GM21619 (cell line): ENCODE data around the gene PLCH2.
A peak's percentile ranks its signal among the peaks of the same experiment; 100 is the strongest.

Experiments used
- ATAC-seq: cut with Tn5 transposase; IDR thresholded peaks from one replicate; pipeline ENCODE4 v1.9.1; 2021; ENCODE audit not compliant: unreplicated experiment

The PLCH2 gene

GRCh38 chr1:2510366-2511155, 34.5 kb downstream of the PLCH2 start:
- no peak for ATAC-seq

DNA sequence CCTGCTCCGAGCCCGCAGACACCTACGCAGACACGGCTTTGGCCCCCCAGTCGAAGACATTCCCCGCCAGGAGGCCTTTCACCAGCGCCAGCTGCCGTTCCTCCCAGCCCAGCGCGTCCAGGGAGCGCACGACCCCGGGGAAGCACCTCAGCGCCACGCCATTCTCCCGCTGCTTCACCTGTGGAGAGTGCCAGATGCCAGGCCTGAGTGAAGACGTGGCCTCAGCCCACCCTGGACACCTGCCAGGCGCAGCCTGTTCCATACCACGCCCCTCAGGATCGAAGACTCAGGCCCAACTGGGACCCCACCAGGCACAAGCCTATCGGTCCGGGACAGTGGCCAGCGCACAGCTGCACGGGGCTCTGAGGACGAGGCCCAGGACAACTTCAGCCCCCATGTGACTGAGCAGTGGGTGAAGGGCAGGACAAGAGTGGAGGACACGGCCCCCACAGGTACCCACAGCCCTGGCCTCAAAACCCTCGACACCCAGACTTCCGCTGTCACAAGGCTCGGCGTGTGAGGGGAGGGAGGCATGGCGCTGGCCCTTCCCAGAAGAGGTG, 36.9 kb downstream of the PLCH2 start:
- ATAC-seq = no peak

DNA sequence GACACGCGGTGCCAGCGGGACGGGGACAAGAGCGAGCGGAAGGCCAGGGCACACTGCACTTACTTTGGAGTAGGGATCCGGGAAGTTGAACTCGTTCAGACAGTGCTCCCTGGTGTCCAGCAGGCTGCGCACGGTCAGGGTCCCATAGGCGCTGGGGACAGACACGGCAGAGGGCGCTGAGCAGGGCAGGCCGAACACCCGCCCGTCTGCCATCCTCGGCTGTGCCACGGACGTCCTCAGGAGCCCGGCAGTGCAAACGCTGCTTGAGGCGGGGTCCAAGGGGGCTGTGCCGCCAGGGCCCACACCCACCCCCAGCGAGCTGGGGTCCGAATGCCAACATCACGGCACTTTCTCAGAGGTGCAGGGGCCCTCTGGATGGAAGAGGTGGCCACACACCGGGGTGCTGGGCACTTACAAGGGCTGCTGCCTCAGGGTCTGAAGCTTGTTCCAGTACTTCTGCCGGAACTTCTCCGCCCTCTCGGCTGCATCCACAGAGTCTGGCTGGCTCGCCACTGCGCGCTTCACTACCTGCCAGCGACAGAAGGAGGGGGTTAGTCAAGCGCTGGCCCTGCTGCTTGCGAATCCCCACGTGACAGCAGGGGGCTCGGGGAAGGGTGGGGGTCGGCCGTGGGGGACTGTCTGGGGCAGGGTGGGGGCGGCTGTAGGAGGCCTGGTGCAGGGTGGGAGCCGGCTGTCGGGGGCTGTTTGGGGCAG, 38.0 kb downstream of the PLCH2 start:
- no peak for ATAC-seq

- no peak for ATAC-seq
Observed at GRCh38 chr1:2514863-2515762, 39.0 kb downstream of the PLCH2 start.

DNA sequence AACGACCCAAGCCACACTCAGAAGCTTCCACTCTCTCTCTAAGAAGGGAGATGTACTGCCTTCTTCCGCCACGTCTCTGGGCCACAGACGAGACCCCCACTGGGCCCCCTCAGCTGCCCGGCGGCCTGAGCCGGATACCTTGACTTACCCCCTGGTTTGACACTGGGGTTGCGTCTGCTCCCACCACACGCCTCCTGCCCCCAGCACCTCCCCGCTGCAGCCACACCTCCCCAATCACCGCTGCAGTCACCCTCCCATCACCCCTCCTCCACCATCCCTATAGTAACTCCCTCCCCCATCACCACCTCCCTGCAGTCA, 39.6 kb downstream of the PLCH2 start:
- no peak for ATAC-seq

GRCh38 chr1:2516124-2516523, 40.0 kb downstream of the PLCH2 start:
- no peak for ATAC-seq

DNA sequence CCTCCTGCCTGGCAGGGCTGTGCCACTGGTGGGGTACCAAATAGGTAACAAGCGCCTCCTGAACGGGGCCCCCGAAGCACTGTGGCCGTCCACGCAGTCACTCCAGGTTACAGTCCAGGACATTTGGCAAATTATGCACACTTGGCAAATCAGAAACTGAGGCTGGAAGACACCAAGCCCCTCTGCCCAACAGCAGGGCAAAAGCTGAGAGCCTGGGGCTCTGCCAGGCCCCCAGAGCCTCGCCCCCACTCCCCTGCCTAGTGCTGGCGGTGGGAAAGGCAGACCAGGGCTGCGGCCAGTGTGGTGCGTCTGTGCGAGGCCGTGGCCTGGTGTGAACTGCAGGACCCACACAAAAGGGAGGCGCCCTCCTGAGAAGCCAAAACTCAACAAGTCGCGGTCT, 40.9 kb downstream of the PLCH2 start:
- no peak for ATAC-seq

DNA sequence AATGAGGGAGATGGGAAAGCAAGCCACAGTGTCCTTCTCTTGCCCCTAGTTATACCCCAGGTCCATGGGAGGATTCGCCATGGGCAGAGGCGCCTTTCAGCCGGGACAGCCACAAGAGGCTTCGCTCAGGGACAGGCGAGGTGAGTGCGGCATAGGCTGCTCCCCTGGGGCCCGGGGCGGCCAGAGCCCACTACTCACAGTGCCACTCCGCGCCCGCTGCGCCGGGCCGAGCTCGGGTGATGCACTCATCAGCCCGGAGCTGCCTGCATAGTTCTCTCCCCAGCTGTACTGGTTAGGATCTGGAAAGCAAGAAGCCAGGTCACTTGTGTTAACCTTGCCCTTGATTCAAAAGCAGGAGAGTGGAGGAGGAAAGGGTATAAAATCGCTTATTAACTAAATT, 41.9 kb downstream of the PLCH2 start:
- ATAC-seq = no peak

- no peak for ATAC-seq
Observed at GRCh38 chr1:2518528-2518927, 42.4 kb downstream of the PLCH2 start.

GRCh38 chr1:2519029-2519685, 43.1 kb downstream of the PLCH2 start:
- no peak for ATAC-seq

- no peak for ATAC-seq
Observed at GRCh38 chr1:2519729-2520128, 43.6 kb downstream of the PLCH2 start.

DNA sequence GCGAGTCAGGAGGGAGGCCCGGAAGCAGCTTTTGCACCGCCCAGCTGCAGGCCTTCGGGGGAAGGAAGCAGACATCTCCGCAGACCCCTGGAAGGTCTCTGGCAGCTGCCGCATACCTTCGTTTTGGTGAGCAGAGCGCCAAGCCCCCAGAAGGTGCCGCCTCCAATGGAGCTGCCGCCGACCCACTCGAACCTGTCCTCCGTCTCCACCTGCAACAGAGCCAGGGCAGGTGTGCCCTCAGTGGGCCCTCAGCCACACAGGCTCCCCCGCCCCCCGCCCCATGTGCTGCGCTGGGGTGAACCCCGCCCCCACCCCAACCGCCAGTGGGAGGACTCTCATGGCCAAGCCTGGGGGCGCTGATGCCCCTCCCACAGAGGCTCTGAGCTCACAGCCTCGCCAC, 44.1 kb downstream of the PLCH2 start:
- no peak for ATAC-seq

GRCh38 chr1:2520806-2521205, 44.7 kb downstream of the PLCH2 start:
- ATAC-seq = no peak

DNA sequence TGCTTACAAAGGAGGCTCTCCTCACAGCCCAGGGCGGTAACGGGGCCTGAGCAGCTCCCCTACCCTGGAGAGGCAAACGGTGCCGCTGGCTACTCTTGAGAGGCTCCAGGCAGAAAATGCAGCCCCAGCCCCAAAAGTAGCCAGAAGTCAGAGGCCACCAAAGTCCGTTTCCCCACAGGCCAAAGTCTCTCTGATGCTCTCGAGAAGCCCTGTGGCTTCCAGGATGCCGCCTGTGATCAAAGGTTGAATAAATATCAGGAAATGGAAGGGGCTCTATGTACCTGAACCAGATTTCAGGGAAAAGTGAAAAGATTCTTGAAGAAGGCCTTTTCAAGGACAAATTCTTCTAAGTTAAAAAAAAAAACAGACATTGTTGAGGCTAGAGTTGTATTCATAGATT, 46.1 kb downstream of the PLCH2 start:
- ATAC-seq = no peak

DNA sequence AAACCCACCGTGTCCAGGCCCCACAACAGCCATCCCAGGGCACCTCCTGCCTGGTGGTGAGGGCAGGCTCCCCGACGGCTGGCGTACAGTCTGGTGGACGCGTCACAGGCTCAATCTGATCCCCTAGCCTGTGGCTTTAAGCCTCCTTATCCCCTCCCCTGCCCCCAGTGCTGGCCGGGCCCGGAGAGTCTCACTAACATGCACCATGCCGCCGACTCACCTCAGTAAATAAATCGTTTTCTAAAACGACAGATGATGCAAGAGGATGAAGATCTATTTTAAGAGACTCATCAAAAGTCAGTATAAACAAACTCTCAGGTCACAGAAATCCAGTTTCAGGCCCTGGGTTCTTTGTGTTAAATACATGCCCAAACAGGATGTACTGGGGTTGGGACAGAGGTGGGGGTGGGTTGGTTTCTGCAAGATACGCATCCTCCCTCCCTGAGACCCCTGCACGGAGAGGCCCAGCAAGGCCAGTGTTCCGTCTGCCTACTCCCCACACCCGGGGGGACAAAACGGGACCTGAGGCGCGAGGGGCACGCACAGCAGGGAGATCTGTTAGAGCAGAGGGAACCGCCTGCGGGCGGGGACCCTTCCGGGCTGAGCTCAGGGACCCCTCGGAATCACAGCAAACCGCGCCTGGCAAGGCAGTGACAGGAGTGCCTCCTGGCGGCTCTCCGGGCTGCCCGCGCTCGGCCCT, 47.3 kb downstream of the PLCH2 start:
- ATAC-seq = no peak

DNA sequence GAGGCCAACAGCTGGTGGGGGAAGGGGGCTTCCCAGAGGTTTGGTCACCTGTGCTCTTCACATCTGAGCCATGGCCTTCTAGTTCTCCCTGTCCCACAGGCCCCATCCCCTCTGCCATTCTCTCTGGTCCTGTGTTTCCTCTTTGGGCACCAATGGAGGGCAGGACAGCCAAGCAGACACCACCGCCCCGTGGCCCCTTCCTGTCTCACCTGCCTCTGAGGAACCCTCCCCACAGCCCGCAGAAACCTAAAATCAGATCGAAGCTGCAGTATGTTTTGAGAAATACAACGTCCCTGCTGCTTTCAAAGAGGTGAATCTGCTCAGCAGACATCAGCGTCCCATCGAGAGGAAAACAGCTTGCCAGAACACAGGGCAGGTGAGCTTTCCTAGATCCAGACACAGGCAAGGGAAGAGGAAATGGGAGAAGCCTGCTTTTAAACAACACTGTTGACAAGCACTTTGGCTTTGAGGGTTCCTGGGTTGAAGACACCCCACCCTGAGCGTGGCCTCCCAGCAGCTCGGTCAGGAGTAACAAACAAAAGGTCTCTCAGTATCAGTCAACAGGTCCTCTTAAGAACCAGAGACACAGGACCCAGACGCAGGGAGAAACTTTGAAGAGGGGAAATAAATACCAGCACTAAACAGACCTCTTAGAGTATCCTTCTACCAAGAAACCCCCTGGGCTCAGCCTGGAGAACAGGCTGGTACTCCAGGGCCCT, 48.0 kb downstream of the PLCH2 start:
- no peak for ATAC-seq

GRCh38 chr1:2525572-2525919, 49.5 kb downstream of the PLCH2 start:
- ATAC-seq = no peak

GRCh38 chr1:2525920-2526823, 50.1 kb downstream of the PLCH2 start, which contains the start of gene PANK4:
Gene PANK4, minus strand, starts transcription at chr1:2526596. Its CDS starts 9 bp downstream, at chr1:2526587.
- ATAC-seq = peak; percentile 75
